HG03139 (cell line): ENCODE results near the gene NUP62.

Experiments
- ATAC-seq: cut with Tn5 transposase; IDR thresholded peaks from one replicate; pipeline ENCODE4 v1.9.1; 2021; ENCODE audit not compliant: unreplicated experiment

Gene NUP62

DNA sequence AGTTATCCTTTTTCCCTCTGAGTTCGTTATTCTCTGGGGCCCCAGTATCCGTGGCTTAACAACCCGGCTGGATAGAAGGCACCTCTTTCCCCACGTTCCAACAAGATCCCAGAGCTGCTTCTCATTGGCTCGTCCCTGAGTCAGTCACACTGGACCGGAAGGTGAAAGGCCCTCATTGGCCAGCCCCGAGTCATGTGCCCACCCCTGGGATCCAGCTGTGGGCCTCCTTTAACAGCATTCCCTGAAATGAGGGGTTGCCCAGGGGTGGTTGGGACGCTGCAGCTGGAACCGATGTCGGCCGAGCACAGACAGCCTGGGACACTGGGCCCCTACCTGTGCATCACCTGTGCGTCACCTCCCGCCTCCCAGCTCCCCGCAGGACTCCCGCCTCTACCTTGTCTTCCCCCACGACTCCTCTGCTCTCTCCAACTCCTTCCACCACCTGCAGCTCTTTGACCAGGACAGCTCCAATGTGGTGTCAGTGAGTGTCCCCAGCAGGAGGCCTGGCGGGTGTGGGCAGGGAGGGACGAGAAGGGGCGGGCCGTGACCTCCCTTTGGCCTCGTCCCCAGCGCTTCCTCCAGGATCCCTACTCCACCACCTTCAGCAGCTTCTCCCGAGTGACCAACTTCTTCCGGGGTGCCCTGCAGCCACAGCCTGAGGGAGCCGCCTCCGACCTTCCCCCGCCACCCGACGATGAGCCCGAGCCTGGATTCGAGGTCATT, 47.5 kb downstream of the NUP62 start:
- ATAC-seq, result no peak

DNA sequence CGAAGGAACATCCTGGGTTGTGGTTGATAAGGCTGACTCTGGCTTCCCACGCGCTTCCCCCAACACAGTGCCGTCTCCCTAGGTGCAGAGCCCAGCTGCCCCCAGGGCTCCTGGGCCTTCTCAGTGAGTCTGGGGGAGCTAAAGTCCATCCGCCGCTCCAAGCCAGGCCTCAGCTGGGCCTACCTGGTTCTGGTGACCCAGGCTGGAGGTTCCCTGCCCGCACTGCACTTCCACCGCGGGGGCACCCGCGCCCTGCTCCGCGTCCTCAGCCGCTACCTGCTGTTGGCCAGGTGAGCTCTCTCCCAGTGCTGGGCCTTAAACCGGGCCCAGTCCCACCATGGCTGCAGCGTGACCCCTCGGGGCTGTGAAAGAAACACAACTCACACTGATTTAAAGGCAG, 48.1 kb downstream of the NUP62 start:
- no peak for ATAC-seq

DNA sequence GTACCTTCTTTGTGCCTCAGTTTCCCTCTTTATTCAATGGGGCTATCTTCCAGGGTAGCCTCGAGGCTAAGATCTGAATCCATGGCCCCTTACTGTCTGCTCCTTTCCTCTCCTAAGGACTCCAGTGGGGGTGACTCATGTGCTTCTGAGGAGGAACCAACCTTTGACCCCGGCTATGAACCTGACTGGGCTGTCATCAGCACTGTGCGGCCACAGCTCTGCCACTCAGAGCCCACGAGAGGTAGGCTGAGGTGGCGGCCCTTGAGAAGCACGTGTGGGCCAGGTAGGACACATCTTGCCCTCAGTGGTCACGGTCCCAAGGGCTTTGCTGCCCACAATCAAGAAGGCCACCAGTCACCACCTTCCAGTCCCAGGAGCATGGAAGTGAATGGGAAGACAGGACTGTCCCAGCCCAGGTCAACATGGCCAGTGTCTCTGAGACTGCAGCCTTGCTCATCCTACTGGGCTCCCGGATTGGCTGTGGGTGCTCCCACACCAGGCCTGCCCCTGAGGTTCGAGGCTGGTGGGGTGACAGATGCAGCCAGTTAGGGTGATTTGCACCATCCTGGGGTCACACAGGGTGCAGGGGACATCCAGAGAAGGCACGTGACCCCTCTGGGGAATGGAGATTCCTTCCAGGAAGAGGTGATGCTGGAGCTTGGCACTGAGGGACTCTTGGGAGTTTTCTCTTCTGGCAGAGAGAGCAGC, 49.0 kb downstream of the NUP62 start:
- no peak for ATAC-seq

DNA sequence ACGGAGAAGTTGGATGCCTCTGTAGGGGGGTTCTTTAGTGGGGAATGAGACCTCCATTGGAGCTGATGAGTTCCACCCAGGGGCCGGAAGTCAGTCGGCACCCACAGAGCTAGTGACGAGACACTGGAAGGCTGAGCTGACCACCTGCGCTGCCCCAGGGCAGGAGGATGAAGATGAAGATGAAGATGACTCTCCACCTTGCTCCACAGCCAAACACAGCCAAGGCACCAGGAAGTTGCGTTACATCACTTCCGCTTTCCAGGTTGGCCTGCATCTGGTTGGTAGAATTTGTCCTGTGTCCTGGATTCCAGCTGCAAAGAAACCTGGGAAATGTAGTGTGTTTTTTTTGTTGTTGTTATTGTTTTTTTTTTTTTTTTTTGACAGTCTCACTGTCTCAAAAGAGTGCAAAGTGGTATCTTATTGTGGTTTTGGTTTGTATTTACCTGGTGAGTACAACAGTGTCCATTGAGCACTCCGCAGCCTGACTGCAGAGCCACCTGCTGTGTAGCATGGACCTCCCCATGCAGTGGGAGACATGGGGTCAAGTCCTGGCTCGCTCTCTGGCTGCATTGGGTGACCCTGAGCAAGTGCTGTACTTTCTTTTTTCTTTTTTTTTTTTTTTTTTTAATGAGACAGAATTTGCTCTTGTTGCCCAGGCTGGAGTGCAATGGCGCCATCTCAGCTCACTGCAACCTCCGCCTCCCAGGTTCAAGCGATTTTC, 49.9 kb downstream of the NUP62 start:
- no peak for ATAC-seq

DNA sequence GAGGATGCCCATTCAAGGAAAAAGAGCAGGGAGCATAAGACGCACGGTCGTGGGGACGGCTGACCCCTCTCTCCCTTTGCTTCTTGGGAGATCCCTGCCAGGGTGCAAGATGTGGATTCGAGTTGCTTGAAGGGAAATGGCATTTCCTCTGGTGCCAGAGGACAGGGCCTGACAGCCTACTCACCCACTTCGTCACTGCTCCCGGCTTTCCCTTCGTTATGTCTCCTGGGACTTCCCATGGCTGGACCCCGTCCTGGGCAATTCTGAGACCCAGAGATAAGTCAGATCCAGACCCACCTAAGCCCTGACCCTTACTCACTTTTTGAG, 50.6 kb downstream of the NUP62 start:
- no peak for ATAC-seq

DNA sequence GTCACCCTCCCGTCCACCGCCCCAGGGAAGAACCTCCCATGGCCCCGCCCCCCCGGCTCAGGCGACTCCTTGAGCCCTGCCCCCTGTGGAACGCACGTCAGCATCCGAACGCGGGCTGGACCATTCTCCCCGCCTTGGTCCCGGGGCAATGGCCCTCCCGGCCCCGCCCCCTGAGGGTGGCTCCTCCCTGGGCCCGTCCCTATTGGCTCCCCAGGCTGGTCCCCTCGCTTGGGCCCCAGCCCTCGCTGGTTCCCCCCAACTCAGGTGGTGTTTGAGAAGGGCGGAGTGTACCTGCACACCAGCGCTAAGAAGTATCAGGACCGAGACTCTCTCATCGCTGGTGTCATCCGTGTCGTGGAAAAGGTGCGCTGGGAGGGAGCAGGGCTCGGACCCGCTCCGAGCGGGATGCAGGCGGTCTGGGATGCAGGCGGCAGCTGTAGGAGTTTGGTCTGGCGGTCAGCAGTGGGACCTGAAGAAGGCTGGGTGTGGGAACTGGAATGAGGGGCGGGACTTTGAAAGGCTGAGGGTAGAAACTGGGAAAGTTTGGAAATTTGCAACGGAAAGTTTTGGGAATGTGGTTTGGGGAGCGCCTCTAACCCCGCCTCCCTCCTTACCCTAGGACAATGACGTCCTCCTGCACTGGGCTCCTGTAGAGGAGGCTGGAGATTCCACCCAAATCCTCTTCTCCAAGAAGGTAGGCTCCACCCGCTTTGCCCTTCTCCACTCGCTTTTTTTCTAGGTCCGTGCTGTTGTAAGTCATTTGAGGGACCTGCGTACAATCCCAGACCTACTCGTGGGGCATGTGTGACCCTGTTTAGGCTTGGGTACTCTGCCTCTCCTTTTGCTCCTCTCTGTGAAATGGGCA, 51.2 kb downstream of the NUP62 start:
- ATAC-seq, result peak; percentile 43

DNA sequence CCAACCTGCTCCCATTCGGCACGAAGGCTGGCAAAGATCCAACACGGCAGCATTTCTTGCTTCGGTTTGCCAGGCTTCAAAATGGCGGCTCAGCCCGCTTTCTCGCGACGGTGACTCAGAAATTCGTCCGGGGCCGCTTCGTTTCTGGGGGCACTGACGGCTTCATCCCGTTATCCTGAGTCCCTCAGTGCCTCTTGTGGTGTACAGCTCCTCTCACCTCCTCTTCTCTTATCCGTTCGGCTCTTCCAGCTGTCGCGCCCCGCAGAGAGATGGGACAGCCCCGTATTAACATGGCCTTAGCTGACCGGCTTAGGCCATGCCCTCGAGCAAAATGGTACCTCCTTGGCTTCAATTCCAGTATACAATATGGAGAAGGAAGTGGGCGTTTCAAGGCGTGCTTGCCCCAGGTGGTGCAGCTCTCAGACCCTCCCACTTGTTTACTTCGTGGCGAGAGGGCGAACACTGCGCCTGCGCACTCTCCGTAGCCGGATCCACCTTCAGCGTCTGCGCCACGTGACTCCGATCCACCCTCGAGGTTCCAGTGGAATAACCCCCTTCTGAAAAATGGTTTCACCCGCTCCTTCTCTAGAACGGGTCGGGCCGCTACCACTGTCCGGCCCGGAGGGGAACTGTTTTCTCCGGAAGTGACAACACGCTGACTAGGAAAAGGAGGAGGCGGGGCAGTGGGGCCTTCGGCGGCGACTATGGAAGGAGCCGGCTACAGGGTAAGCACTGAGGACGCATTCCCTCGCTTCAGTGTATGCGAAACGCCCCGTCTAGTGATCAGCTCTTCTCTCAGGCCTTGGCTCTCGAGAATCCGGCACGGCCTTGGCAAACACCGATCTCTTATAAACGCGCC, 52.1 kb downstream of the NUP62 start, which contains the start of the genes AKT1S1 and TBC1D17:
AKT1S1 (minus strand) TSS at position 336 of the 859 bp plus-strand sequence. CDS start 4,060 bp downstream, outside the sequence.
TBC1D17 (plus strand) TSS at position 683 of the 859 bp plus-strand sequence; CDS start at position 705, 22 bp downstream.
- ATAC-seq, result peak; percentile 51

DNA sequence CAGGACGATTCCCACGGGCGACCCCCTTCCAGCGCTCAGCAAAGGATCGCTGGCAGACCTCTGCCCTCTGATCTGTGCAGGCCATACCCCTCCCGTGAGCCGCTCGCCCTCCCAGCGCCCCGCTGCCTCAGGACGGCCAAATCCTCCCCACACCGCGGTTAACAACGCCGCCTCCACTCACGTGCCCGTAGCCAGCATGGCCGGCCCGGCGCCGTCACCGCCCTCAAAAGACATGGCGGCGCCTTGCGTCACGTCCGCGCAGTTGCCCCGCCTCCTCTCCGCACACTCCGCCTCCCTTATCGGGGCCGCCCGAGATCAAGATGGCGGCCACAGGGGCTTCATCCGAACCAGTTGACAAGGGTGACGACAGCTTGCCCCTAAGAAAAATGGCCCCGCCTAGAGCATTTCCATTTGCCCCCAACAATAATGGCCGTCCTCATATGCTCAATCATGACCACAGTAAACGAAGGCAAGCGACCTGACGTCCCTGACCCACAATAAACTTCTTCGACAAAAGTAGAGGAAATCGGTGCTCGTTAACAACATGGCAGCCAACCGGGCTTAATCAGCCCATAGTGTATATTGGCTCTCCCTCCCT, 52.8 kb downstream of the NUP62 start:
- ATAC-seq, result peak; percentile 47

GRCh38 chr19:49875857-49876421, 53.4 kb downstream of the NUP62 start:
- no peak for ATAC-seq

GRCh38 chr19:49875177-49875576, 54.1 kb downstream of the NUP62 start:
- ATAC-seq, result no peak

DNA sequence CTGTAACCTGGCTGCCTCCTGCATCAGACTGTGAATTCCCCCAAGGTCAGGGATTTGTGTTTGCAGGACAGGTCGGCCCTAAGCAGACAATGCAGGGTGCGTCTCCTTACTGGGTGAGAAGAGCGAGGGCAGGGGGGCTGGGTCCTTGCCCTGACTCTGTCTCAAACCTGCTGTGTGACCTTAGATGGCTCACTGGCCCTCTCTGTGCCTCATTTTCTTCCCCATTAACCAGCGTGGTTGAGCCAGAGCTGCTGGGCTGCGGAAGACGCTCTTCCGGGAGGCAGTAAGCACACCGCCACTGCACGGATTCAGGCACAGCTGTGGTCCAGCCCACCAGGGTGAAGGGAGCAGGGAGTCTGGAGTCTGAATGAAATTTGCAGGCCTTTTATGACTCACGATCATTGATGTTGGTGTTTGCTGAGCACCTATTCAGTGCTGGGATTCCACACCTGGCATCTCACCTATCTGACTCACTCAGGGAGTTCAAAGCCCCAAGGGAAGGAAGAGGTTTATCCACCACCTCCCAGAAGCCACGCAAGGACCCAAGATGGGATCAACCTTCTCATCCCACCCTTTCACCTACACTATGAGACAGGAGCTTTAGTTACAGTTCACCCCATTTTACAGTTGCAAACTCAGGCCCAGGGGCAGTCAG, 54.7 kb downstream of the NUP62 start:
- no peak for ATAC-seq

DNA sequence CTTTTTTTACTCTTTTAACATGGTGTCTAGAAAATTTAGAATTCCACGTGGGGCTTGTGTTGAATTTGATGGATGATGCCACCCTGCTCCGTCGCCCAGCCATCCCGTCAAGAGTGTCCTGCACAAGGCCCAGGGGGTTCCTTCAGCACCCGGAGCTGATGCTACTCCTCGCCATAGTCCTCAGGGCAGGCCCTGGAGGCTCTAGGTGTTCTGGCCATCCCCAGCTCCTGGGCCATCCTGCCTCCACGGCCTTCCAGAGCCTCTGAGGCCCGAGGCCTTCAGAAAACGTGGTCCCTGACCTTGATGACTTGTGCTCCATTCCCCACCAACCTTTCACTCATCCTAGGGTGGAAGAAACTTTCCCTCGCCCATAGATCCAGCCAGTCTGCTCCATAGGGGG, 55.5 kb downstream of the NUP62 start:
- ATAC-seq, result no peak

- ATAC-seq, result no peak
These were observed 56.2 kb downstream of the NUP62 start for GRCh38 chr19:49873129-49873521.

DNA sequence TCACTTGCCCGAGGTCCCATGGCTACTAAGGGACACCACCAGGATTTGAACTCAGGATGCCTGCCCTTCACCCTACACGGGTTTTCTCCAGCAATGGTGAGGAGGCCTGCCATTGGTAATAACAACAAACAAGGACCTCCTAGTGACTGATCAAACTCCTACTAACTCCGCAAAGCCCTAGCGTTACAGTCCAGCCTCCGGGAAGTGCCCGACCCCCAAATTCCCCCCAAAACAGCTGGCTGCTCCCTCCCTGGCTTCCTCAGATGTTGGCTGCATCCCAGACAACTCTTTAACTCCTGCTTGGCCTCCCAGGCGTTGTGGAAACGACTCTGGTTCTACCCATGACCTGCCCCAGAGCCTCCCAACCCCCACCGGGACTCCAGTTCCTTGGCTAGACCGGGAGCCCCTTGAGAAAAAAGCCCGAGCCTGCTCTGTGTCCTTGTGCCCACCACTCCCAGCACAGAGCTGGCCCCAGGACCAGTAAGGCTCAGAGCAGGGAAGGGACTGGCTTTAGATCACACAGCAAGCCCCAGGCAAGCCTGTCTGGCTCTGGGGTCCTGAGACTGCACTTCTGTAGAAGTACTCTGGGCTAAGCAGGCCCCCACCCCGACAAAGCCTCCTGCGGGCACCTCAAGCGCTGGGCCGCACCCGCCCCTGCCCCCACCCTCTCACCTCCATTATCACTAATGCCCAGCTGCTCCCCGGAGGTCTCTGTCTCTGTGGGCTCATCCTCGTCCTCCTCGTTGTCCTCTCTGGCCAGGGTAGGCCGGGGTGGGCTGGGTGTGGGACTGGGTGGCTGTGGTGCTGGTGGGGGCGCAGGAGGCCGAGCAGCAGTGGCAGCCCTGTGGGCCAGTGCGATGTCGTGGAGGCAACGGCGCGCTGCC, 56.8 kb downstream of the NUP62 start:
- ATAC-seq, result no peak

DNA sequence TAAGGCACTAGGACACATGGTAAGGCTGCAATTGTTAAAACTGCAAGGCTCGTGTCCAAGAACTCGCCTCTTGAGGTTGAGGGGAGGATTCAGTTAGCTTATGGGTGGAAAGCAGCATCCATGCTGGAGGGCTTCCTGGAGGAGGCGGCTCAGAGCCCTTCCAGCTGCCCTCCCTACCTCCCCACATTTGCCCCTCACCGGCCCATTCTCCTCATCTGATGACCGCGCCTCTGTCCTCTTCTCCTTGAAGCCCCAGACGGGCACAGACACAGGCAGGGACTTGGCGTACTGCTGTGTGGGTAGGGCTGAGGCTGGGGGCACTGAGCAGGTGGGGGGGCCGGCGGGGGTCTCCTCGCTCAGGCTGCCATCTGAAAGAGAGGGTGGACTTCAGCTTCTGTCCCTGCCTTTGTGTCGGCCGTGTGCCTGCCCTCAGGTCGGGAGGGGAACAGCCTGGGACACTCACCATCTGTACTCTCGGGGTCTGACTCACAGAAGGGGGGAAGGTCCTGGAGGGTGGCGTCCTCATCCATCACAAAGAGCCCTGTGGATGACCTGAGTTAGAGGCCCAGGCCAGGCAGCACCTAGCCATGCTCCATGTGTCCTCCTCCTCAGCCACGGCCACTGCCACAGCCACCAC, 57.8 kb downstream of the NUP62 start:
- no peak for ATAC-seq

DNA sequence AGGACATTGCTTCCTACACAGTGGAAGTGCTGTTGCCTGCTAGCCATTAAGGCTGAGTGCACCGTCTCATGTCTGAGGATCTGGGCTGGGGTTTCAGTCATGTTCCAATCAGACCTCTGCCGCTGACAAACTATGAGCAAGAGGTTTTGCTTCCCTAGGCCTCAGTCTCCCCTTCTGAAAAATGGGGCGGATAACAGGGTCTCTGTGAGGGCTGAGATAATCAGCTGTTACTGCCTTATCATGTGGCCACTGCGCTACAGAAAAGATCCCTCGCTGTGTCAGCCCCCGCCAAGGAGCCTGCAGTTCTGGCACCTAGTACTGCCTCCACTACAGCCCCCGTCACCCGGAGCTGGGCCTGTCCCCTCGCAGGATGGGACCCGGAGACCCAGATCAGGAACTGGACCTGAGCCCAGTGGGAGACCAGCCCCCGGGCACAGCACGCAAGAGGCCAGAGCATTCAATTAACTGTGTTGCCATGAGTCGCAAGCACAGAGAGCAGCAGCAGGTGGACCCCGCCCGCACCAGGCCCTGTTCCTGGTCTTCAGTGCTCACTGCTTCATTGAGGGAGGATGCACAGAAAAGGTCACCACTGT, 58.9 kb downstream of the NUP62 start:
- ATAC-seq, result no peak
